Esophagus mucosa (tissue), 1 donor: ENCODE data around the gene THAP8. TPM values are rescaled to one million over a fixed set of nuclear protein-coding genes. Genes with fewer than 3 reads are reported as not detected.
A peak's percentile ranks its signal among the peaks of the same experiment; 100 is the strongest.

Source experiments
- ATAC-seq: fragments of 200-7000 bp; cut with Tn5 transposase; one replicate; pipeline ENCODE4 v1.9.1; 2020
- total RNA-seq: library from RNA; stranded (reverse); gene quantifications from one replicate; pipeline ENCODE4 v1.2.4, GENCODE V29; 2023
- donor health status: DM: yes; HTN: yes; CAD: no.

THAP8 gene, protein sequence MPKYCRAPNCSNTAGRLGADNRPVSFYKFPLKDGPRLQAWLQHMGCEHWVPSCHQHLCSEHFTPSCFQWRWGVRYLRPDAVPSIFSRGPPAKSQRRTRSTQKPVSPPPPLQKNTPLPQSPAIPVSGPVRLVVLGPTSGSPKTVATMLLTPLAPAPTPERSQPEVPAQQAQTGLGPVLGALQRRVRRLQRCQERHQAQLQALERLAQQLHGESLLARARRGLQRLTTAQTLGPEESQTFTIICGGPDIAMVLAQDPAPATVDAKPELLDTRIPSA
- 3.0 TPM for total RNA-seq

DNA sequence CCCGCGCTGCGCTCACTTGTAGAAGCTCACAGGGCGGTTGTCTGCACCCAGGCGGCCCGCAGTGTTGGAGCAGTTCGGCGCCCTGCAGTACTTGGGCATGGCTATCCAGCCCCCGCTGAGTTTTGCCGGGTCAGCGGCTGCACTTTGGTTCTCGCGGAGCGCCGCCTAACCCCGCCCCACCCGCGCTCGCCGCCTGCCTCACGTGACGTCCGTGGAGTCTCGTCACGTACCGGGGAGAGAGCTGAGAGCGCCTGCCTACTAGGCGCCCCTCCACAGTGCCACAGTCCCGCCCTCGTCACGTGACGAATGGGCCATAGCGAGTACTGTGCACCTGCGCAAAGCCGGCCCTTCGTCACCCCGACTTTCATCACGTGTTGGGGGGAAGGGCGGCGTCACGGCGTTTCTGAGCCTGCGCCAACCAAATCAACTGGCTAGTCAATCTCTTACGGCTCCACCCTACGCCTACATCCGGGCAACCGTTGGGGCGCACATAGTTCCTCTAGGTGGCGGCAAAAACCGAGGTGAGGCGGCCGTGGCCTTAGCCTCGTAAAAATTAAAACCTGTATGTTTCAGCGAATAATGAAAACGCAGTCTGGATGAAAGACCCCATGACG is at the start of gene THAP8:
TSS of gene THAP8 (minus strand) at position 167 of the 614 bp plus-strand sequence. CDS start at position 99, 68 bp downstream.
- peak; percentile 95 for ATAC-seq

DNA sequence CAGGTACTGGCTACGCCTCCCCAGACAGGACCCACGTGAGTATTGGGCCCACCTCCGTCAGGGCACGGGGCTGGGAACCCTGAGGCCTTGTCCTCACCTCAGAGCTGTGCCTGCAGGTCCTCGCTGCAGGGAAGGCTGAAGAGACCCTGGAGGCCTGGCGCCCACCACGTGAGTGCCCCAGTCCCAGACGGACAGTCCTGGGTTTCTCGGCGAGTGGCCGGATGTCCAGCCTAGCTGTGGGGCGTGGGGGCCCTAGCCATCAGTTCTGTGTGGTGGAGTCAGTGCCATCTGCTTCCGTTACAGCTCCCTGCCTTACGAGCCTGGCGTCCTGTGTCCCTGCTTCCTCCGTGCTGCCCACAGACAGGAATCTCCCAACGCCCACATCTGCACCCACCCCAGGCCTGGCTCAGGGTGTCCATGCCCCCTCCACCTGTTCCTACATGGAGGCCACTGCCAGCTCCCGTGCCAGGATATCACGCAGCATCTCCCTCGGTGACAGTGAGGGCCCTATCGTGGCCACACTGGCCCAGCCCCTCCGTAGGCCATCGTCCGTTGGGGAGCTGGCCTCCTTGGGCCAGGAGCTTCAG is 49.0 kb upstream of the THAP8 start:
- ATAC-seq: no peak

DNA sequence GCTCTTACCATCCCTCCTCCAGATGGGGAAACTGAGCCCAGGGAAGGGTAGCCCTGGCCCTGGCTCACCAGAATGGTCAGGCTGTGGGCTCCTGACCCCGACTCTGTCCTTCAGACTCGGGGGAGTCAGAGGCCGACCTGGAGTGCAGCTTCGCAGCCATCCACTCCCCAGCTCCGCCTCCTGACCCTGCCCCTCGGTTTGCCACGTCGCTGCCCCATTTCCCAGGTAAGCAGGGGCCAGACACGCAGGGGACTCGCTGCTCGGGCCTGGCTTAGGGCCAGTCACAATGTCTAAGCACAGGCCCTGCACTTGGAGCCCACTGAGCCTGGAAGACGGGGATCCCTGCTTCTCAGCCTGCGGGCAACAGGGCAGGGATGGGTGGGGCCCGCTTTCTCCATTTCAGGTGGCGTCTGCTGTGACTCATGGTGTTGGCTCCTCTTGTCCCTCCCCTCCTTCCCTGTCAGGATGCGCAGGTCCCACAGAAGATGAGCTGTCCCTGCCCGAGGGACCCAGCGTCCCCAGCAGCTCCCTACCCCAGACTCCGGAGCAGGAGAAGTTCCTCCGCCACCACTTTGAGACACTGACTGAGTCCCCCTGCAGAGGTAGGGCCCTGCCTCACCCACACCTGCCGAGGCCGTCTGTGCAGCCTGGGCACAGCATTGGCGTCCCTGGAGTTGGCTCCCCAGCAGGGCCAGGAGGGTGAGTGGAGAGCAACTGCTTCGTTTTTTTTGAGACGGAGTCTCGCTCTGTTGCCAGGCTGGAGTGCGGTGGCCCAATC is 47.7 kb upstream of the THAP8 start:
- peak; percentile 81 for ATAC-seq

DNA sequence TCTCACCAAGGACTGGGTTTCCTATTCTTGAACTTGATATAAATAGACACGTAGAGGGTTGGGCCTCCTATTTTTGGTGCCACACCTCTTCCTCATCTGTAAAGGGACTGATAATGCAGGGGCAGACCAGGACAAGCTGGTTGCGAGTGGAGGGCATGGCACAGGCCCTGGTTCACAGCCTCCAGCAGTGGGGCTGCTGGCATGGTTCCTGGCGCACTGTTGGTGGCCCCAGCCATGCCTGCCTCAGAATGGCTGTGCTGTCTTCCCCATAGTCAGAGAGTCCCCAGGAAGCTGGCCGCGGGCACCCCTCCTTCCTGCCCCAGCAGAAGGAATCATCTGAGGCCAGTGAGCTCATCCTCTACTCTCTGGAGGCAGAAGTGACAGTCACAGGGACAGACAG is 46.4 kb upstream of the THAP8 start:
- peak; percentile 11 for ATAC-seq

DNA sequence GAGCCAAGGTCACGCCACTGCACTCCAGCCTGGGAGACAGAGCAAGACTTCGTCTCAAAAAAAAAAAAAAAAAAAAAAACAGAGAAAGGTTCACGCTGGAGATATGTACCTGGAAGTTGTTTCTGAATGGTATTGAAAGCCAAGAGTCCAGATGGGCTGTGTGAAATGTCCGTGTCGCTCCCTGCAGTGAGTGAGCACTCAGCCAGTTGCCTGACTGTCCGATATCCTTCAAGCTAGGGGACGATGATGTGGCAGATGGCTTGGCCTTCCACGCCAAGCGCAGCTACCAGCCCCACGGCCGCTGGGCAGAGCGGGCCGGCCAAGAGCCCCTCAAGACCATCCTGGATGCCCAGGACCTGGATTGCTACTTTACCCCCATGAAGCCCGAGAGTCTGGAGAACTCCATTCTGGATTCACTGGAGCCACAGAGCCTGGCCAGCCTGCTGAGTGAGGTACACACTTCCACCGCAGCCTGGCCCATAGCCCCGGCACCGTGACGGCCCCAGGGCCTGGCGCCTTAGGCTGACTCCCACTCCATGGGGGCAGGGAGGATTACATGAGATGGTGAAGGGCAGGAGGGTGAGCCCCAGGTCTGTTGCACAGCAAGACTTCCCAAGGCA is 45.2 kb upstream of the THAP8 start:
- no peak for ATAC-seq

DNA sequence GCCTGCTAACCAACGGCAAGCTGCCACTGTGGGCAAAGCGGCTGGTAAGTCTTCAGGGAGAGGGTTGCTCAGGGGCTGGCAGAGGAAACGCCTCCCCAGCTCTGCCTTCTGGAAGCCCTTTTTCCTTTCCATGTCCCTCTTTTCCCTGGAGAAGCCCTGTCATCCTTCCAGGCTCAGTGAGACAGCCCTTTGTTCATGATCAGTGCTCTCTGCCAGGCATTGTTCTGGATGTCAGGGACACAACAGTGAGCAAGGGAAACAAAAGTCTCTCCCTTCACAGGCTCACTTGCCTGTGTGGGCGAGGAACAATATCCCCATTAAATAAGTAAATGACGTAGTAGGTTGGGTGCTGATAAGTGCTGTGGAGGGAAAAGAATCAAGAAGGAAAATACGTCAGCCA is 43.0 kb upstream of the THAP8 start:
- ATAC-seq: no peak

DNA sequence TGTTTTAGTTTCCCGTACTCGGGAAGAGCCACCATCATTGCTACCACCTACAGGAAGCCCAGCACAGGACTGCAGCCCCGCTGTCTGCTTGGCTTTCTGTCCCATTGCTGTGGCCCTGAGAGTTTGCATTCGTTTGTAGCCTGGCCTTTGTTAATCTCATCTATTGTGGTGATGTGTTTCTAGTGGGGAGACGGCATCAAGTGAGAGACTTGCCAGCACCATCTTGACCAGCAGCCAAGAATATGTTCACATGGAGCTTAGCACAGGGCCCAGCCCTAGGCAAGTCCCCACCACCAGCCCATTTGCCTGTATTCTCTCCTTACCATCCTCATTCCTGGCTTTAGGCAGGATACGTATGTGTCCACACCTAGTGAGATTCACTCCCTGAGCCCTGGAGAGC is 39.6 kb upstream of the THAP8 start:
- no peak for ATAC-seq

DNA sequence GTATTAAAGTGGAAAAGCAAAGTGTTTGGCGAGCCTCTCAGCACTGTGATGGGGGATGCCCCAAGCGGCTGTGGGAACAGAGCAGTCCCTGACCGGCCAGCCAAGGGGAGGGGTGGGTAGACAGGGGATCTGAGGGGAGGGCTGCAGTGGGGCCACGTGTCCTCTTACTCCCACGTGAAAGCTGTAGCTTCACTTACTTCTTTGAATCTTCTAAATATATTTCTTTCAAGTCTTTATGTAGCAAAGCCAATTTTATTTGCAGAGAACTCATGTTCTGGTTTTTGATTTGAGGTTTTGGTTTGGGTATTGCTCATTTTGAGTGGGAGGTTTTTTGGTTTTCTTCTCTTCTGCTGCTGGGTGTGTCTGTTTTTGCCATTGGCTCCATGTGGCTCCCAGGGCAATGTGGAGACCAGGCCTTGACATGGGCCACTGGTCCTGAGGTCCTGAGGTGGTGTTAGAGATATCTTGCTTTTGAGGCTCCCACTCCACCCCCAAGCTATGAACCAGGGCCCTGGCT is 39.1 kb upstream of the THAP8 start:
- ATAC-seq: no peak

DNA sequence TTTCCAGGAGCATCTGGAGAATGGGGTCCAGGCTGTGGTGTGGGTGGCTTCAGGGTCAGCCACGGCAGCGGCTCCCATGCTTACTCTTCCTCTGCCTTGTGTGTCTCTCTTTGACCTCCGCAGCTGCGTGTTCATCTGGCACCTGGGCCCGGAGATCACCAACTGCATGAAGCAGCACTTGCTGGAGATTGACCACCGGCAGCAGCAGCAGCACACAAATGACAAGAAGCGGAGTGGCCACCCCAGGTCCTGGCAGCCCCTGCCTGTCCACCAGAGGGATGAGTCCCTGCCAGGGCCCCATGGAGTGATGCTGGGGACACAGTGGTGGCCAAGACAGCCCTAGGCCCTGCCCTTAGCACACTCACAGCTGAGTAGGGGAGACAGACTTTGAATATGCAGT is 38.5 kb upstream of the THAP8 start:
- ATAC-seq: no peak

DNA sequence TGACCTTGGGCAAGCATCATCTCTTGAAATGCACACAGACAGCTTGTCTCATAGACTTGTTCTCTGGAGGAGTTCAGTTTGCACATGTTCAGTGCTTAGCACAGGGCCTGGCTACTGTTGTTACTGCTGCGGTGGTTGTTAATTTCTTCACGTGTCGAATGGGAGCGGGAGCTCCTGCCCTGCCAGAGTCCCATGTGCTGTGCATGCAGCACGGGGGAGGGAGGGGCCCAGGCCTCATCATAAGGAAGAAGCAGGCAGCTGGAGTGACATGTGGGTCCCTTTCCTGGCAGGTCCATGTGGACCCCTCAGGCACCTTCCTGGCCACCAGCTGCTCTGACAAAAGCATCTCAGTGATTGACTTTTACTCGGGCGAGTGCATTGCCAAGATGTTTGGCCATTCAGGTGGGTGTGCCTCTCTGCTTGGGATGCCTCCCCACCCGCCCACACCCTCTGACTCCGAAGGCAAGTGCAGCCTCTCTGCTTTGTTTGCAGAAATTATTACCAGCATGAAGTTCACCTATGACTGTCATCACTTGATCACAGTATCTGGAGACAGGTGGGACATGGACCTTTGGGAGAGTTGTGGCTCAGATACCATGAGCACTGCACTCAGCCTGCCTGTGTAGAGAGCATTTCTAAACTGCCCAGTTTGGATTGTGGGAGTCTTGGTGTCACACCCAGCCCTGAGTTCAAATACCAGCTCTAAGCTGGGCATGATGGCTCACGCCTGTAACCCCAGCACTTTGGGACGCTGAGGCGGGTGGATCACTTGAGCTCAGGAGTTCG is 37.0 kb upstream of the THAP8 start:
- ATAC-seq: peak; percentile 60

DNA sequence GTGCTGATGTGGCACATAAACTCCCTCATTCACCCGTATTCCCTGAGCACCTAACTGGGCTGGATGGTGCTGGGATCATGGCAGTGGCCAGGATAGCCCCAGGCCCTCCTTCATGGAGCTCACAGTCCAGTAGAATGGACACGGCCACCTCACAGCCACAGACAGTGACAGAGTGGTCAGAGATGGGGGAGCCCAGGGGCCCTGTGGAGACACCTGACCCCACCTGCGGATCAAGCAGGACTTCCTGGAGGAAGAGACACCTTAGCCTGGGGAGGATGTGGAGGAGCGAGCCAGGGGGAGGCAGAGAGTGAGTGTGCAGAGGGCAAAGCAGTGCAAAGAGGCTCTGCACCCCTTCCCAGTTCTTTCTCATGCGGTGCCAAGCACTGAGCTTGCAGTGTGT is 35.8 kb upstream of the THAP8 start:
- ATAC-seq: no peak

DNA sequence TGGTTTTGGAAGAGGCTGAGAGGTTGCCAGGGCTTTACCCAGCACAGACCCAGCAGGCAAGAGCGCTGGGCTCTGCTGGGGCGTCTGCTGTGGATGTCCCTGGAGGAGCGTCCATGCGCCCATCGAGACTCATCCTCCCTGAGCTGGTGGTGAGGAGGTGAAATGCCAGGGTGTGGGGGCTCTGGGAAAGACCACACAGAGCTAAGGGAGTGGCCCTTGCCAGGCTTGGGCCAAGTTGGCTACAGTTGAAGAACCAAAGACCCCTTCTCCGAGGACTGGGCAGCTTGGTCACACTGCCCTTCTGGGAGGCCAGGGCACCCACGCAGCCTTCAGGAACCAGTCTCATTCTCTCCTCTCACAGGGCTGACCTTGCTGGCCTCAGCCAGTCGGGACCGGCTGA is 32.2 kb upstream of the THAP8 start:
- ATAC-seq: no peak

DNA sequence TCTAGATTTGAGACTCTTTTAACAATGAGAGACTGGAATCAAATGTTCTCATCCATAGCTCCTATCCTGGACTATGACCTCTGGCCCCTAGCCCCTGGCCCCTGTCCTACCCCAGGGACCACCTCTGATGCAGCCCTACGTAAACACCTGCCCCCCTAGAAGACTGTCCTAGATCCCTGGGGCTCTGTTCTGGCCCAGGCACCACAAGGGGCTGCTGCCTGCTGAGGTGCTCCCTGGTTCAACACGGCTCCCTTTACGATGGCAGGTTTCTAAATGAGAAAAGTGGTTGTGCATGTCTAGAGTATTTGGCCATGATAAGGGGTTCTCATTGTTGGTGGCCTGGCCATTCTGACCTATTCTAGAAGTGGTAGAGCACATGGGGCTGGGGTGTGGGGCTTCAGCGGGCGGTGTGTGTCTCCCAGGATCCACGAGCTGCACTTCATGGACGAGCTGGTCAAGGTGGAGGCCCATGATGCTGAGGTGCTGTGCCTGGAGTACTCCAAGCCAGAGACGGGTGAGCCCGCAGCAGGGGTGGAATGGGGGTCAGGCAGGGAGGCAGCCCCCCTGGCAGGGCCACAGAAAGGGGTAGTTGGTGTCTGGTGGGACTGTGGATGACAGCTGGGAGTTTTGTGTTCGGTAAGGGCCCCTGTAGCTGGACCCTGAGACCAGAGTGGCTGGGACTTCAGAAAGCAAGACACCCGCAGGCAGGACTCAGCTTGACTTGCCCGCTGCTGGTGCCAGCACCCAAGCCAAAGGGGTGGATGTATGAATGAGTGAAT is 30.3 kb upstream of the THAP8 start:
- ATAC-seq: no peak

DNA sequence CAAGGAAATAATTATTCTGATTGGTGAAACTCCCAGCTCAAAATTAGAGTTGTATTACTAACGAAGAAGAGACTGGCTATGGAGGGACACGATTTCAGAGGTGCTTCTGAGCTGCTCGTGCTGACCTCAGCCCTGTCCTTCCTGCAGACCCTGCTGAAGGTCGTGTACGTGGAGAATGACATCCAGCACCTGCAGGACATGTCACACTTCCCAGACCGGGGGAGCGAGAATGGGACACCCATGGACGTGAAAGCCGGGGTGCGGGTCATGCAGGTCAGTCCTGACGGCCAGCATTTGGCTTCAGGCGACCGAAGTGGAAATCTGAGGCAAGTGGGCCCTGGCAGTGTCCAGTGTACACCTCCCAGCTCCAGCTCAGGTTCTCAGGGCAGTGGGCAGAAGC is 28.8 kb upstream of the THAP8 start:
- no peak for ATAC-seq

DNA sequence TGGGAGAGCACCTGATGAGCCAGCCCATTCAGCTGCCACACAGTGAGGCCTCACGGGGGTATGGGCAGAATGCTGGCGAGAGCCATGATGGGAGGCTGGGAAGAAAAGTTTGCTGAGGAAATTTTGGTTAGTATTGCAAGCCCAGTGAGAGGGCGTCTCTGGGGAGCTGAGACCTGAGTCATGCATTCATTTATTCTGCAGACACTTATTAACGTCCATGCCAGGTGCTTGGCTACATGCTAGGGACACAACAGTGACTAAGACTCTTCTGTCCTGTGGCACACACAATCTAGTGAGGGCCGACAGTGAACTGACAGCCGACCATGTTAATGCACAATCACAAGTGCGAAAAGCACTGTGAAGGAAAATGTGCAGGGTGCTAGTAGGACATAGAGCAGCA is 27.8 kb upstream of the THAP8 start:
- peak; percentile 78 for ATAC-seq

DNA sequence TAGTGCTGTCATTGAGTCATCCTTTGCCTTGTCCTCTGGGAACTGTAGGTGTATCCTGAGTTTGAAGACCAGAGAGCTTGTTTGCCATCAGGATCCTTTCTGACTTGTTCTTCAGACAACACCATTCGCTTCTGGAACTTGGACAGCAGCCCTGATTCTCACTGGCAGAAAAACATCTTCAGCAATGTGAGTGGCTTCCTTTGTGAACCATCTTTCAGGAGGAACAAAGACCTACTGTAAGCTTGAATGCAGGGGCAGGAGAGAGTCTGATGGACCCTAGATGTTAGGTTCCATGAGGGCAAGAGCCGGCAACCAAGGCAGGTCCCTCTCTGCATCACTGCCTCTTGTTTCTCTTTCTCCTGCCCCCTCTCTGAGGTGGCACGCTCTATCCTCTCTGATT is 27.3 kb upstream of the THAP8 start:
- ATAC-seq: no peak

DNA sequence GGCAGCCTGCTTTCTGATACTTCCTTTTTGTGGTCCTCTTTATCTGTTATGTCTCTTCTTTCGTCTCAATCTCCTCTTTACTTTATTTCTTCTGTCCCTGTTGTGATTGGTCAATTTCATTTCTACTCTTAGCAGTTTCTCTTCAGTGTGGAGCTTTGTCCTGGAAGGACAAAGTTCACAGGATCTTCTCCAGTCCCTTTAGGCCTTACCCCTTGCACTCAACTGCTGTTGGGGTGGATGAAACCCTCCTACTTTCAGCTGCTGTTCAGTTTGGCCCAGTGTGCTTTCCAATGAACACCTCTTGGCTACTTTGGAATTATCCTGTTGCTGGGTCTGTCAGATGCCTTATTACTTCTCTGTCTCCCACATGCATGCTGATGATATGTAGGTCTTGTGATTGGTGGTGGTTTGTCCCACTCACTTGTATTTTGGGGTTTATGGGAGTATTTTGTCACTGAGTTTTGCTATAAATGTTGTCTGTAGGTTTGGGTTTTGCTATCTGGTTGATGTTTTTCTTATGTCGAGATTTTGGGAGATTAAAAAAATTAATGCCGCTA is 25.4 kb upstream of the THAP8 start:
- ATAC-seq: no peak

DNA sequence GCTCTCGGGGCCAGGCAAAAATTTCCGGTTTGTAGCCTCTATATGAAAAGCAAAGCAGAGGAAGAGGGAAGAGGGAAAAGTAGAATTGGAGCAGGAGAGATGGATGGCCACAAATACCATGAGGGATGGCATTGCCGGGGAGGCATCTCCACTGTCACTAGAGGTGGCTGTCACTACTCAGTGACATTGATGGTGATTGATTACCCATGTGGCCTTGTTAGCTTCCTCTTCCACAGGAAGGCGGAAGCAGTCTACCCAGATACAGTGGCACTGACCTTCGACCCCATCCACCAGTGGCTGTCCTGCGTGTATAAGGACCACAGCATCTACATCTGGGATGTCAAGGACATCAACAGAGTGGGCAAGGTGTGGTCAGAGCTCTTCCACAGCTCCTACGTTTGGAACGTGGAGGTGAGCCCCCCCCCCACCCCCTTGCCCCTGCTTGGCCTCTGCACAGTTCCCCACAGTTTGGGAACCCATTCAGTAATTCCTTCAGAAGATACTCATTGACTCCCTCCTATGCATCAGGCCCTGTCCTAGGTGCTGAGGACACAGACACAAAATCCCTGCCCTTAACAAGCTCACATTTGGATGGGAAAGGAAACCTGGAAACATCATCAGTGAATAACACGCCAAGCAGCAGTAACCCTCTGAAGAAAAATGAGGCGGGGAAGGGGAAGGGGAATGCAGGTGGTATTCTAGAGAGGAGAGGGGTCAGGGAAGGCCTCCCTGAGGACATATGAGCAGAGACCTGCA is 19.2 kb upstream of the THAP8 start:
- ATAC-seq: no peak

DNA sequence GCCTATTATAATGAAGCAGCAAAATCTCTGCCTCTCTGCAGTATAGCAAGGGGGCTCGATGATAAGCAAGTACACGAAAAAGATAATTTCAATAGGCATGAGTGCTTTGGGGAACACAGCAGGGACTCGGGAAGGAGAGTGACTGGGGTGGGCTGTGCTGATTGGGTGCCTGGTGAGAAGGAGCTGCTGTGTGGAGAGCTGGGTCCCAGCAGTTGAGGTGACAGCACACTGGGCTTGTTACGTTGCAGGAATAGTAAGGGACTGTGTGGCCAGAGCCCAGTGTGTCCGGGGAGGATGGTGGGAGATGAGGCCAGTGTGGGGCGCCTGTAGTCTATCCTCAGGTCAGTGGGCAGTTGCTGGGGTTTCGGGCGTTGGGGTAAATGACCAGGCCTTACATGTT is 18.0 kb upstream of the THAP8 start:
- no peak for ATAC-seq
